ENCODE data around the gene SH3PXD2A. TPM values are rescaled to one million over a fixed set of nuclear protein-coding genes. Genes with fewer than 3 reads are reported as not detected.

Gene SH3PXD2A
- total RNA-seq, 4 donors from 2014 or later = 55.7 to 71.8 (median 66.8) TPM

GRCh38 chr10:103651333-103651732 is 204.0 kb downstream of the SH3PXD2A start:
- H3K9me3 ChIP-seq = no peaks in the 10 kb centered on the region
- H3K4me3 ChIP-seq = no peak overlapping the region
- 100% methylated on average over 1 of the region's 1 CpG for WGBS
- no peaks in the 10 kb centered on the region for H3K27me3 ChIP-seq
- no peak overlapping the region for H3K27ac ChIP-seq
- no peak for DNase-seq (ENCODE audit: low spot score in 2 of 2)
- H3K36me3 ChIP-seq = peaks cover 4% of the 10 kb centered on the region
- H3K4me1 ChIP-seq = peaks cover 73% of the 10 kb centered on the region
- TF ChIP-seq EP300 (IDR thresholded peaks at IDR 0.05) (no peak), CTCF (IDR thresholded peaks at IDR 0.05) (no peak), POLR2A (IDR thresholded peaks at IDR 0.05) (no peak), POLR2AphosphoS5 (IDR thresholded peaks at IDR 0.05) (no peak)

- TF ChIP-seq CTCF (IDR thresholded peaks at IDR 0.05) (no peak), POLR2A (IDR thresholded peaks at IDR 0.05) (no peak), EP300 (IDR thresholded peaks at IDR 0.05) (no peak), POLR2AphosphoS5 (IDR thresholded peaks at IDR 0.05) (no peak)
- no peak for DNase-seq (ENCODE audit: low spot score in 2 of 2)
- Histone ChIP-seq H3K36me3 (peaks cover 4% of the 10 kb centered on the region), H3K27ac (peak overlapping the region; percentile 53), H3K4me1 (peaks cover 82% of the 10 kb centered on the region), H3K27me3 (no peaks in the 10 kb centered on the region), H3K9me3 (no peaks in the 10 kb centered on the region), H3K4me3 (no peak overlapping the region)
- 61% methylated on average over 6 of the region's 11 CpGs for WGBS
These were observed 205.5 kb downstream of the SH3PXD2A start for GRCh38 chr10:103649654-103650423.

GRCh38 chr10:103648636-103649532 is 206.5 kb downstream of the SH3PXD2A start:
- Histone ChIP-seq H3K9me3 (no peaks in the 10 kb centered on the region), H3K36me3 (peaks cover 4% of the 10 kb centered on the region), H3K27ac (peak overlapping the region; percentile 53), H3K4me3 (no peak overlapping the region), H3K4me1 (peaks cover 78% of the 10 kb centered on the region), H3K27me3 (no peaks in the 10 kb centered on the region)
- TF ChIP-seq POLR2A (IDR thresholded peaks at IDR 0.05) (no peak), POLR2AphosphoS5 (IDR thresholded peaks at IDR 0.05) (peak in 1 of 3 donors; percentile 38), EP300 (IDR thresholded peaks at IDR 0.05) (no peak), CTCF (IDR thresholded peaks at IDR 0.05) (no peak)
- no peak for DNase-seq (ENCODE audit: low spot score in 2 of 2)
- WGBS = 49% methylated on average over 14 of the region's 18 CpGs

- Histone ChIP-seq H3K36me3 (peaks cover 4% of the 10 kb centered on the region), H3K27me3 (no peaks in the 10 kb centered on the region), H3K27ac (peak overlapping the region; percentile 11), H3K4me1 (peaks cover 71% of the 10 kb centered on the region), H3K4me3 (no peak overlapping the region), H3K9me3 (no peaks in the 10 kb centered on the region)
- WGBS = 30% methylated on average over 8 of the region's 8 CpGs
- no peak for DNase-seq (ENCODE audit: low spot score in 2 of 2)
- TF ChIP-seq EP300 (IDR thresholded peaks at IDR 0.05) (no peak), POLR2A (IDR thresholded peaks at IDR 0.05) (no peak), POLR2AphosphoS5 (IDR thresholded peaks at IDR 0.05) (no peak), CTCF (IDR thresholded peaks at IDR 0.05) (no peak)
These were observed 207.1 kb downstream of the SH3PXD2A start for GRCh38 chr10:103648251-103648635.

GRCh38 chr10:103646304-103646703 is 209.1 kb downstream of the SH3PXD2A start:
- 100% methylated on average over 2 of the region's 3 CpGs for WGBS
- Histone ChIP-seq H3K36me3 (peaks cover 4% of the 10 kb centered on the region), H3K4me3 (no peak overlapping the region), H3K27me3 (no peaks in the 10 kb centered on the region), H3K9me3 (no peaks in the 10 kb centered on the region), H3K27ac (no peak overlapping the region), H3K4me1 (peaks cover 56% of the 10 kb centered on the region)
- TF ChIP-seq CTCF (IDR thresholded peaks at IDR 0.05) (no peak), EP300 (IDR thresholded peaks at IDR 0.05) (no peak), POLR2A (IDR thresholded peaks at IDR 0.05) (no peak), POLR2AphosphoS5 (IDR thresholded peaks at IDR 0.05) (no peak)
- no peak for DNase-seq (ENCODE audit: low spot score in 2 of 2)
